Measurements from ENCODE around the gene ALG10B. TPM values are rescaled to one million over a fixed set of nuclear protein-coding genes. Genes with fewer than 3 reads are reported as not detected.
"Not testable (repeated sequence)": the region's sequence is repeated elsewhere in the genome, so short reads cannot be mapped to it uniquely, and the experiment has no call there.

The ALG10B gene
- total and polyA plus RNA-seq, 2 donors (not counting 3 experiments of a cell fraction or from before 2014, with no cell fraction given) = 8.0 to 9.0 TPM

- ChIA-PET POLR2A (no interaction called here), CTCF (no interaction called here)
- Histone ChIP-seq H4K20me1 (replicated peaks; ENCODE audit: control insufficient read depth, extremely low read depth, insufficient read depth, low read length) (no peaks in the 10 kb centered on the region), H2AFZ (ENCODE audit: low read depth, low read length) (no peak overlapping the region), H3K4me2 (ENCODE audit: insufficient read depth, low read length) (no peak overlapping the region), H3K36me3 (ENCODE audit: control insufficient read depth in 2 of 2, extremely low read depth in 1 of 2, insufficient read depth in 2 of 2, low read length in 2 of 2) (no peaks in the 10 kb centered on the region), H3K9me1 (replicated peaks; ENCODE audit: control insufficient read depth, extremely low read depth, insufficient read depth, low read length) (no peaks in the 10 kb centered on the region), H3K4me3 (replicated peaks in 1 of 3; ENCODE audit: insufficient read depth in 1 of 3, low read depth in 1 of 3, low read length in 3 of 3) (no peak overlapping the region), H3K9ac (replicated peaks; ENCODE audit: extremely low read depth, insufficient read depth, low read length) (no peak overlapping the region), H3K79me2 (ENCODE audit: control insufficient read depth, insufficient read depth, low read length) (no peaks in the 10 kb centered on the region), H3K27me3 (ENCODE audit: control insufficient read depth in 2 of 2, insufficient read depth in 2 of 2, low read length in 2 of 2) (no peaks in the 10 kb centered on the region), H3K4me1 (ENCODE audit: control insufficient read depth, extremely low read depth, insufficient read depth, low read length) (no peaks in the 10 kb centered on the region), H3K27ac (ENCODE audit: insufficient read depth, low read depth, low read length) (no peak overlapping the region), H3K9me3 (replicated peaks; ENCODE audit: control insufficient read depth, insufficient read depth, low read length) (no peaks in the 10 kb centered on the region)
- no peak for TF ChIP-seq JUN (IDR thresholded peaks at IDR 0.05; ENCODE audit: borderline replicate concordance, insufficient read depth, insufficient read length, low read depth)
- no peak for TF ChIP-seq EZH2 (IDR thresholded peaks at IDR 0.05; ENCODE audit: borderline replicate concordance, low read depth, low read length, severe bottlenecking)
- TF ChIP-seq MYC (IDR thresholded peaks at IDR 0.05; ENCODE audit: low read depth, low read length) = no peak
- no peak for TF ChIP-seq GATA2 (IDR thresholded peaks at IDR 0.05; ENCODE audit: insufficient read depth, insufficient read length, low read depth, low read length)
- TF ChIP-seq FOS (IDR thresholded peaks at IDR 0.05; ENCODE audit: borderline replicate concordance, insufficient read depth, low read length) = no peak
- intact Hi-C loops (cut with micrococcal nuclease) = no loop called here
- no peak for DNase-seq (ENCODE audit: low read depth, low spot score)
- dilution Hi-C loops (cut with MboI; ENCODE audit: extremely low pct_ligation_motif_present, low sequenced_read_pairs) = no loop called here
- FAIRE-seq = no peak
- BruUV-seq (replicated peaks) = no TSS peak
These were observed 25.4 kb upstream of the ALG10B start for GRCh38 chr12:38291160-38291559.

- H3K9me3 ChIP-seq (replicated peaks; ENCODE audit: control insufficient read depth, insufficient read depth, low read length); H3K9me1 ChIP-seq (replicated peaks; ENCODE audit: control insufficient read depth, extremely low read depth, insufficient read depth, low read length); H3K9ac ChIP-seq (replicated peaks; ENCODE audit: extremely low read depth, insufficient read depth, low read length); H3K4me1 ChIP-seq (ENCODE audit: control insufficient read depth, extremely low read depth, insufficient read depth, low read length); H2AFZ ChIP-seq (ENCODE audit: low read depth, low read length); CTCF ChIA-PET; H3K4me2 ChIP-seq (ENCODE audit: insufficient read depth, low read length); DNase-seq (ENCODE audit: low read depth, low spot score); H3K36me3 ChIP-seq (ENCODE audit: control insufficient read depth in 2 of 2, extremely low read depth in 1 of 2, insufficient read depth in 2 of 2, low read length in 2 of 2); dilution Hi-C loops (cut with MboI; ENCODE audit: extremely low pct_ligation_motif_present, low sequenced_read_pairs); H3K27ac ChIP-seq (ENCODE audit: insufficient read depth, low read depth, low read length); intact Hi-C loops (cut with micrococcal nuclease); BruUV-seq (replicated peaks); H3K79me2 ChIP-seq (ENCODE audit: control insufficient read depth, insufficient read depth, low read length); H3K4me3 ChIP-seq (replicated peaks in 1 of 3; ENCODE audit: insufficient read depth in 1 of 3, low read depth in 1 of 3, low read length in 3 of 3); H4K20me1 ChIP-seq (replicated peaks; ENCODE audit: control insufficient read depth, extremely low read depth, insufficient read depth, low read length); POLR2A ChIA-PET; FAIRE-seq; H3K27me3 ChIP-seq (ENCODE audit: control insufficient read depth in 2 of 2, insufficient read depth in 2 of 2, low read length in 2 of 2): not testable (repeated sequence)
These were observed 13.6 kb upstream of the ALG10B start for GRCh38 chr12:38302972-38303371.

- H3K4me2 ChIP-seq (ENCODE audit: insufficient read depth, low read length); DNase-seq (ENCODE audit: low read depth, low spot score); dilution Hi-C loops (cut with MboI; ENCODE audit: extremely low pct_ligation_motif_present, low sequenced_read_pairs); H3K4me1 ChIP-seq (ENCODE audit: control insufficient read depth, extremely low read depth, insufficient read depth, low read length); H3K9ac ChIP-seq (replicated peaks; ENCODE audit: extremely low read depth, insufficient read depth, low read length); POLR2A ChIA-PET; H3K79me2 ChIP-seq (ENCODE audit: control insufficient read depth, insufficient read depth, low read length); H3K36me3 ChIP-seq (ENCODE audit: control insufficient read depth in 2 of 2, extremely low read depth in 1 of 2, insufficient read depth in 2 of 2, low read length in 2 of 2); H3K27me3 ChIP-seq (ENCODE audit: control insufficient read depth in 2 of 2, insufficient read depth in 2 of 2, low read length in 2 of 2); H4K20me1 ChIP-seq (replicated peaks; ENCODE audit: control insufficient read depth, extremely low read depth, insufficient read depth, low read length); FAIRE-seq; H2AFZ ChIP-seq (ENCODE audit: low read depth, low read length); H3K9me3 ChIP-seq (replicated peaks; ENCODE audit: control insufficient read depth, insufficient read depth, low read length); H3K4me3 ChIP-seq (replicated peaks in 1 of 3; ENCODE audit: insufficient read depth in 1 of 3, low read depth in 1 of 3, low read length in 3 of 3); H3K9me1 ChIP-seq (replicated peaks; ENCODE audit: control insufficient read depth, extremely low read depth, insufficient read depth, low read length); CTCF ChIA-PET; intact Hi-C loops (cut with micrococcal nuclease); BruUV-seq (replicated peaks); H3K27ac ChIP-seq (ENCODE audit: insufficient read depth, low read depth, low read length): not testable (repeated sequence)
These were observed 5.4 kb downstream of the ALG10B start for GRCh38 chr12:38321966-38322365.
